GM12892 (cell line): Measurements from ENCODE around the gene GRID1.

Source experiments
- POLR2A ChIP-seq: IDR thresholded peaks from 2 replicates; pipeline ENCODE4 v1.6.1; 2011; ENCODE audit warnings: low read depth, low read length, control low read depth
- POLR2AphosphoS5 ChIP-seq: IDR thresholded peaks from 2 replicates; pipeline ENCODE4 v1.6.1; 2011; ENCODE audit warnings: low read depth, low read length, control low read depth
- TAF1 ChIP-seq: IDR thresholded peaks from 2 replicates; pipeline ENCODE4 v1.6.1; 2011; ENCODE audit warnings: low read depth, mild to moderate bottlenecking, control low read depth, low read length, borderline replicate concordance

DNA sequence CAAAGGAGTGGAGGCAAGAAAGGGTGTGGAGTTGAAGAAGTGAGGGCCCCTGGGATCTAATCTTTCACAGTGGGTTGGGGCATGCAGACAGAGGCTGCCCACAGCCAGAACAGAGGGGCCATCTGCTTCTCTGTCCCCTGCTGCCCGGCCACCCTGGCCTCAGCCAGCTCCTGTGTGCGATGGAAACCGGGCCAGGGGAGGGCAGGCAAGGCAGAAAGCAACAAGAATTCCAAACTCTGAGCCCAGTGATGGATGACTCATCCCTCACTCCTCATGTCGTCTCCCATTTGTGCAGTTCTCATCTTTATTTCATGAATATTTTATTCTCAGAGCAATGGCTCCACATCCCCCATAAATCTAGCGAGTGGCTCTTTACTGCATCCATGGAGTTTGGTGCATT is 757.1 kb downstream of the GRID1 start:
- no peak for TF ChIP-seq POLR2AphosphoS5
- TF ChIP-seq POLR2A, result no peak
- TF ChIP-seq TAF1, result no peak
